ENCODE measurements around the gene LRRC56. TPM values are rescaled to one million over a fixed set of nuclear protein-coding genes. Genes with fewer than 3 reads are reported as not detected.

The LRRC56 gene
- total and polyA plus RNA-seq, 2 donors (not counting 1 experiment from before 2014, with no cell fraction given), result 0.28 to 1.3 TPM

- H3K9me3 ChIP-seq (ENCODE audit: control insufficient read depth, insufficient read depth, low read depth, low read length), result no peaks in the 10 kb centered on the region
- no peak overlapping the region for H3K27ac ChIP-seq (ENCODE audit: insufficient read depth, low read length)
- peaks cover 4% of the 10 kb centered on the region for H3K4me1 ChIP-seq (ENCODE audit: control insufficient read depth, extremely low read depth, insufficient read depth, low read length)
- no peak overlapping the region for H3K4me2 ChIP-seq (ENCODE audit: extremely low read depth, insufficient read depth, low read length)
- DNase-seq (ENCODE audit: low read depth in 2 of 2), result no peak
- no peak overlapping the region for H3K4me3 ChIP-seq (replicated peaks in 1 of 4; ENCODE audit: control extremely low read depth in 1 of 4, insufficient read depth in 1 of 4, low read depth in 3 of 4, low read length in 4 of 4)
- no peak overlapping the region for H2AFZ ChIP-seq (ENCODE audit: low read length)
- no peak for TF ChIP-seq EZH2 (IDR thresholded peaks at IDR 0.05; ENCODE audit: low read length, missing control alignments)
- no peak for TF ChIP-seq CTCF (conservative IDR thresholded peaks at IDR 0.05 in 1 of 2, IDR thresholded peaks at IDR 0.05 in 1 of 2; ENCODE audit: low read depth in 1 of 2, low read length in 2 of 2)
- no peaks in the 10 kb centered on the region for H3K79me2 ChIP-seq (ENCODE audit: control insufficient read depth, insufficient read depth, low read length)
- H3K9ac ChIP-seq (ENCODE audit: insufficient read depth, low read length), result no peak overlapping the region
- H3K27me3 ChIP-seq (ENCODE audit: control insufficient read depth, insufficient read depth, low read length), result peaks cover 27% of the 10 kb centered on the region
- no peaks in the 10 kb centered on the region for H4K20me1 ChIP-seq (ENCODE audit: control insufficient read depth, extremely low read depth, insufficient read depth, low read length)
- H3K36me3 ChIP-seq (ENCODE audit: control insufficient read depth, insufficient read depth, low read length), result no peaks in the 10 kb centered on the region
These were observed 21.8 kb downstream of the LRRC56 start for GRCh38 chr11:559020-559620.

- Histone ChIP-seq H3K9me3 (ENCODE audit: control insufficient read depth, insufficient read depth, low read depth, low read length) (no peaks in the 10 kb centered on the region), H2AFZ (ENCODE audit: low read length) (no peak overlapping the region)
These were observed 22.5 kb downstream of the LRRC56 start for GRCh38 chr11:559712-560304.

More at GRCh38 chr11:559712-560304, 22.5 kb downstream of the LRRC56 start:
- Histone ChIP-seq H3K27ac (ENCODE audit: insufficient read depth, low read length) (no peak overlapping the region), H3K36me3 (ENCODE audit: control insufficient read depth, insufficient read depth, low read length) (no peaks in the 10 kb centered on the region), H4K20me1 (ENCODE audit: control insufficient read depth, extremely low read depth, insufficient read depth, low read length) (no peaks in the 10 kb centered on the region), H3K4me2 (ENCODE audit: extremely low read depth, insufficient read depth, low read length) (no peak overlapping the region), H3K79me2 (ENCODE audit: control insufficient read depth, insufficient read depth, low read length) (no peaks in the 10 kb centered on the region), H3K4me3 (replicated peaks in 1 of 4; ENCODE audit: control extremely low read depth in 1 of 4, insufficient read depth in 1 of 4, low read depth in 3 of 4, low read length in 4 of 4) (peak overlapping the region in 1 of 4 experiments; percentile 57), H3K9ac (ENCODE audit: insufficient read depth, low read length) (no peak overlapping the region), H3K27me3 (ENCODE audit: control insufficient read depth, insufficient read depth, low read length) (peaks cover 20% of the 10 kb centered on the region), H3K4me1 (ENCODE audit: control insufficient read depth, extremely low read depth, insufficient read depth, low read length) (peaks cover 4% of the 10 kb centered on the region)
- TF ChIP-seq CTCF (conservative IDR thresholded peaks at IDR 0.05 in 1 of 2, IDR thresholded peaks at IDR 0.05 in 1 of 2; ENCODE audit: low read depth in 1 of 2, low read length in 2 of 2) (no peak), EZH2 (IDR thresholded peaks at IDR 0.05; ENCODE audit: low read length, missing control alignments) (no peak)
- no peak for DNase-seq (ENCODE audit: low read depth in 2 of 2)

All from fibroblast of lung (primary cell).